Measurements from ENCODE around the gene HERC3.

The HERC3 gene

DNA sequence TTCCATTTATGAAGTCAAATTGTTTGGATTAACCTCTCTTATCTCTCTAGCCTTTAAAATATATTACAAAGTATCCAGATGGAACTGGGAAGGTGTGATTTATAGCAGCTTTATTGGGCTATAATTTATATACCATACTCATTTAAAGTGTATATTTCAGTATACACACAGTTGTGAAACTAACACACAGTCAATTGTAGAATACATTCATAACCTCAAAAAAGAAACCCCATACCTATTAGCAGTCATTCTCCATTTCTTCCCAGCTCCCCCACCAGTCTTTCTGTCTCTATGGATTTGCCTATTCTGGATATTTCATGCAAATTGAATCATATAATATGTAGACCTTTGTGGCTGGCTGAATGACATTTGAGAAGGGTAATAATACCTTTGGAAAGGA lies 112.9 kb downstream of the HERC3 start:
- H3K4me2 ChIP-seq (ENCODE audit: low read length), result no peak overlapping the region
- peaks cover 7% of the 10 kb centered on the region for H3K36me3 ChIP-seq (ENCODE audit: insufficient read depth, low read length)
- H3K9ac ChIP-seq (ENCODE audit: low read depth, low read length), result no peak overlapping the region
- peaks cover 9% of the 10 kb centered on the region for H3K4me1 ChIP-seq (ENCODE audit: control insufficient read depth, insufficient read depth, low read length)
- no peak overlapping the region for H3K4me3 ChIP-seq (ENCODE audit: low read length)
- no peaks in the 10 kb centered on the region for H3K27me3 ChIP-seq (ENCODE audit: control insufficient read depth, insufficient read depth, low read length)
- H3K9me3 ChIP-seq (replicated peaks; ENCODE audit: low read length), result no peaks in the 10 kb centered on the region

DNA sequence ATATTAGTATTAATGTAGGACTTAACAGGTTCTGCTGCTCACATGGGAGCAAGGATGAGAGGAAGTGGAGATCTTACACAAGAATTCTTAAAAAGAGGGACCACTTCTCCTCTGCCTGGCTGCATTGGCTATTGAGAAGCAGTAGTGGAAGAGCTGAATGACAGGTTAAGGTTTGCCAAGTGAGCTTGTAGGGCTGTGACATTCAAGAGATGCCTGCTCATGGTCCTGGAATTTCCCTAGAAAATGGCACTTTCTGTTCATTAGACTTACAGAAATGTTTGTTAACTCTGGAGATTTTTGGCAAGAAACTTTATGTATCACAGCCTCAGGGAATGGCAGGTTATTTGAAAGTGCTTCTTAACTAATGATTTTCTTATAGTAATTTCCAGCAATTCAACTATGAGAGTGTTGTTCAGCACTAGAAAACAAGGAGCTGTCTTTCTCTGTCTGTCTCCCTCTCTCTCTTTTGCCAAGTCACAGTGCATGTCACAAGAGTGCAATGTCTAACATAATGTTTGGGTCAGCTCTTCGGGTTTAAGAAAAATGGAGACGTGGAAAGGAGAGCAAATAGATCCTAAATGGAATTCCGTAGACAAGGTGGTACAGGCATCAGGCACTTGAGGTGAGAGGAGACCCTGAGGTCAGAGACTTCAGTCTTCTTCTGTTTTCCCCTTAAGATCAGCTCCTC lies 113.7 kb downstream of the HERC3 start:
- H3K27me3 ChIP-seq (ENCODE audit: control insufficient read depth, insufficient read depth, low read length), result no peaks in the 10 kb centered on the region
- H3K36me3 ChIP-seq (ENCODE audit: insufficient read depth, low read length), result peaks cover 7% of the 10 kb centered on the region
- H3K9me3 ChIP-seq (replicated peaks; ENCODE audit: low read length), result no peaks in the 10 kb centered on the region
- H3K9ac ChIP-seq (ENCODE audit: low read depth, low read length), result no peak overlapping the region
- no peak overlapping the region for H3K4me2 ChIP-seq (ENCODE audit: low read length)
- no peak overlapping the region for H3K4me3 ChIP-seq (ENCODE audit: low read length)
- peaks cover 9% of the 10 kb centered on the region for H3K4me1 ChIP-seq (ENCODE audit: control insufficient read depth, insufficient read depth, low read length)

DNA sequence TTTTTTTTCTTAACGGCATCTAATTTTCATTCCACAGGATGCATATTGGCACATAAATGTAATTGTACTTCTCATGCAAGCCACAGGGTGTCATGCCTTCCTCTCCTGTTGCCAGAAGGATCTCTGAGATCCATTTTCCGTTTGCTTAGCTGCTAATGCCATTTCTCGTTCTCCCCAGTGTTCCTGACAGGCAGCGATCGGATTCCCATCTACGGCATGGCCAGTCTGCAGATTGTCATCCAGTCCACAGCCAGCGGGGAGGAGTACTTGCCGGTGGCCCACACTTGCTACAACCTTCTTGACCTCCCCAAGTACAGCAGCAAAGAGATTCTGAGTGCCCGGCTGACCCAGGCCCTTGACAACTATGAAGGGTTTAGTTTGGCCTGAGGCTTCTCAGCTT lies 114.3 kb downstream of the HERC3 start:
- Histone ChIP-seq H3K4me2 (ENCODE audit: low read length) (peak overlapping the region; percentile 29), H3K4me3 (ENCODE audit: low read length) (no peak overlapping the region), H3K9ac (ENCODE audit: low read depth, low read length) (peak overlapping the region; percentile 57), H3K27me3 (ENCODE audit: control insufficient read depth, insufficient read depth, low read length) (no peaks in the 10 kb centered on the region), H3K9me3 (replicated peaks; ENCODE audit: low read length) (no peaks in the 10 kb centered on the region), H3K36me3 (ENCODE audit: insufficient read depth, low read length) (peaks cover 12% of the 10 kb centered on the region), H3K4me1 (ENCODE audit: control insufficient read depth, insufficient read depth, low read length) (peaks cover 9% of the 10 kb centered on the region)

DNA sequence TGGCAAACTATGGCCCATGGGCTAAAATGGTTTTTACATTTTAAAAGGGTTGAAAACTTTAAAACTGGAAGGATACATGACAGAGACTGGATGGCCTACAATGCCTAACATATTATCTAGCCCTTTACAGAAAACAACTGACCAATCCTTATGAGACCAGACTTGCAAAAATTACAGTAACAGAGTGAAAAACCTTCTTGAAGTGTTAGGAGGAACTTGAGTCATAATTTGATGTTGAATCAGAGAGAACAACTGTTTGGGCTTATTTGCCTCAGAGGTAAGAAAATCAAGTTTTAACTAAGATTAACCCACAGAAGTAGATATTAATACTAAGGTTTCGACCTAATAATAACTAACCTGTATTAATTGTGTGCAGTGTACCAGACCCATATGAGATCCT lies 117.7 kb downstream of the HERC3 start:
- H3K9ac ChIP-seq (ENCODE audit: low read depth, low read length), result no peak overlapping the region
- peaks cover 9% of the 10 kb centered on the region for H3K4me1 ChIP-seq (ENCODE audit: control insufficient read depth, insufficient read depth, low read length)
- H3K4me3 ChIP-seq (ENCODE audit: low read length), result no peak overlapping the region
- H3K9me3 ChIP-seq (replicated peaks; ENCODE audit: low read length), result no peaks in the 10 kb centered on the region
- no peaks in the 10 kb centered on the region for H3K27me3 ChIP-seq (ENCODE audit: control insufficient read depth, insufficient read depth, low read length)
- peaks cover 17% of the 10 kb centered on the region for H3K36me3 ChIP-seq (ENCODE audit: insufficient read depth, low read length)
- H3K4me2 ChIP-seq (ENCODE audit: low read length), result no peak overlapping the region

DNA sequence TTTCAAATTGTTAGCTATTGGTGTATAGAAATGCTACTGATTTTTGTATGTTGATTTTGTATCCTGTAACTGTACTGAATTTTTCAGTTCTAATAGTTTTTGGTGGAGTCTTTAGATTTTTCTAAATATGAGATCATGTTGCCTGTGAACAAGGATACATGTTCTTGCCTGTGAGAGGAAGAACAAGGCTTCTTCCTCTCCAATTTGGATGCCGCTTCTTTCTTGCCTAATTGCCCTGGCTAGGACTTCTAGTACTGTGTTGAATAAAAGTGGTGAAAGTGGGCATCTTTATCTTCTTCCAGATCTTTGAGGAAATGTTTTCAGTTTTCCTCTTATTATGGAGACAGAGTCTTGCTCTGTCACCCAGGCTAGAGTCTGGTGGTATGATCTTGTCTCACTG lies 121.5 kb downstream of the HERC3 start:
- Histone ChIP-seq H3K9me3 (replicated peaks; ENCODE audit: low read length) (no peaks in the 10 kb centered on the region), H3K4me2 (ENCODE audit: low read length) (no peak overlapping the region), H3K36me3 (ENCODE audit: insufficient read depth, low read length) (peaks cover 32% of the 10 kb centered on the region), H3K9ac (ENCODE audit: low read depth, low read length) (no peak overlapping the region), H3K4me3 (ENCODE audit: low read length) (no peak overlapping the region), H3K4me1 (ENCODE audit: control insufficient read depth, insufficient read depth, low read length) (no peaks in the 10 kb centered on the region), H3K27me3 (ENCODE audit: control insufficient read depth, insufficient read depth, low read length) (no peaks in the 10 kb centered on the region)

DNA sequence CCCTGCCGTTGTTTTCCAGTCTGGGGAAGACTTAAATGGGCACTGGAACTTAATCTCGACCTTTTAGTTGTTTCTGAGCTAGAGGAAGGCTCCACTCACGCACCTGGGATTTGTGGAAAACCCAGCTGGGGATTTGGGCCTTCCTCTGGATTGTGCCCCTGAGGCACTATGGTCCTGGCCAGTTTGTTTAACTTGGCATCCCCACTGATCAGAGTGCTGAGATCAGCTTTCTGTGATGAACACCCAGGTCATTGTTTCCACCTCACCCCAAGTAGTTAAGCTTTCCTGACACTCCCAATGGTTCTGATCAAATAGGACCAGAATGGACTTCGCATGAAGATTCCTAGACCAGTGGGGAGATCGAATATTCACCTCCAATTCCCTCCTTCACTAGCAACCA lies 125.8 kb downstream of the HERC3 start:
- no peak overlapping the region for H3K4me3 ChIP-seq (ENCODE audit: low read length)
- no peak overlapping the region for H3K9ac ChIP-seq (ENCODE audit: low read depth, low read length)
- peaks cover 49% of the 10 kb centered on the region for H3K36me3 ChIP-seq (ENCODE audit: insufficient read depth, low read length)
- no peaks in the 10 kb centered on the region for H3K4me1 ChIP-seq (ENCODE audit: control insufficient read depth, insufficient read depth, low read length)
- H3K27me3 ChIP-seq (ENCODE audit: control insufficient read depth, insufficient read depth, low read length), result no peaks in the 10 kb centered on the region
- no peaks in the 10 kb centered on the region for H3K9me3 ChIP-seq (replicated peaks; ENCODE audit: low read length)
- no peak overlapping the region for H3K4me2 ChIP-seq (ENCODE audit: low read length)

DNA sequence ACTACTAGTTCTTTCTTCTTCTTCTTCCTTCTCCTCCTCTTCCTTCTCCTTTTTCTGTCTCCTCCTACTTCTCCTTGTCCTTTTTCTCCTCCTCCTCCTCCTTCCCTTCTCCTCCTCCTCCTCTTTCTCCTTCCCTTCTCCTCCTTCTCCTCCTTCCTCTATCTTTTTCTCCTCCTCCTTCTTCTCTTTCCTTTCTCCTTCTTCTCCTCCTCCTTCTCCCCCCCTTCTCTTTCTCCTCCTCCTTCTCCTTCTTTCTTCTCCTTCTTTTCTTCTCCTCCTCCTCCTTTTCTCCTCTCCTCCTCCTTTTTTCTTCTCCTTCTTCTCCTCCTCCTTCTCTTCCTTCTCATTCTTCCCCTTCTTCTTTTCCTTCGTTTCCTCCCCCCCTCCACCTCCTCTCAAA lies 127.1 kb downstream of the HERC3 start:
- Histone ChIP-seq H3K4me3 (ENCODE audit: low read length) (no peak overlapping the region), H3K36me3 (ENCODE audit: insufficient read depth, low read length) (peaks cover 61% of the 10 kb centered on the region), H3K9ac (ENCODE audit: low read depth, low read length) (no peak overlapping the region), H3K4me2 (ENCODE audit: low read length) (no peak overlapping the region), H3K9me3 (replicated peaks; ENCODE audit: low read length) (no peaks in the 10 kb centered on the region), H3K4me1 (ENCODE audit: control insufficient read depth, insufficient read depth, low read length) (no peaks in the 10 kb centered on the region), H3K27me3 (ENCODE audit: control insufficient read depth, insufficient read depth, low read length) (no peaks in the 10 kb centered on the region)

DNA sequence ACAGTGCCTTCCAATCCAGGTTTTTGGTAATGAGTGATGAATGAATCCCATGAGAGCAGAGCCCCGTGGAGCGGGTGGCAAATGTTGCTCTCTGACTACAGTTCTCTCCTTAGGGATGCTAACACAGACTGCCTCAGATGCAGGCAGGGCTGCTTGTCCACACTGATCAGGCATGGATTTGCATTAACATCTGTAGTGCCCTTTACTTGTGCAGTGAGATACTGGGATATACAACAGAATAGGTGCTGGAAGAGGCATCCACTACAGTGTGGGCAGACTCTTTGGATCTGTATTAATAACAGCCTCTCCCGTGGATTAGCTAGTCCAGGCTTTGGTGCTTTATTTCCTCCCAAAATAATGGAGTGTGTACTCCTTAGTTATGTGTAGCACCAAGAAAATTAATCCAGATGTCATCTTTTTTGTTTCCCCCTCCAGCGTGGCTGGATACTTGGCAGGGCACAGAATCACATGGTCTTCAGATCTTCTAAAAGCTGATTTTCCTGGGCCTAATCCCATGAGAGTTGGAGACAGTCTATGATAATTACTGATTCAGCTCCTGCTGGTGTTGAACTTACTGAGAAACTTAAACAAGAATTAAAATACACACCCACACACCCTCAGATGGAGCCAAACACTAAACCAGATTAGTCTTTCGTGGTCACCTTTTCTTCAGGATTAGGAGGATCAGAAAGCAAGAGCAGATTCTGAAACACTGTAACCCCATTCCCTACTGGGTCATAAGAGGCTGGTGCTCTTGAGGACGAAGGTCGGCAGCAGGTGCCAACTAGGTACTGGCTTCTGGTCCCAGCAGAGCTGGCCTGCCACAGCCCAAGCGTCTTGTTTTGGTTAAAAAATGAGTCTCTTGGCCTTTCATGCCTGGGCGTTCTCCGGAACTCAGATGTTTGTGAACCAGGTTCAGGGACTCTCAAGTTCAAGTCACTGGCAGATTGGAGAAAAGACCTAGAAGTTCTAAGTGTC lies 128.5 kb downstream of the HERC3 start:
- Histone ChIP-seq H3K4me2 (ENCODE audit: low read length) (no peak overlapping the region), H3K9ac (ENCODE audit: low read depth, low read length) (no peak overlapping the region), H3K4me1 (ENCODE audit: control insufficient read depth, insufficient read depth, low read length) (peaks cover 3% of the 10 kb centered on the region), H3K4me3 (ENCODE audit: low read length) (no peak overlapping the region), H3K9me3 (replicated peaks; ENCODE audit: low read length) (no peaks in the 10 kb centered on the region), H3K36me3 (ENCODE audit: insufficient read depth, low read length) (peaks cover 61% of the 10 kb centered on the region), H3K27me3 (ENCODE audit: control insufficient read depth, insufficient read depth, low read length) (no peaks in the 10 kb centered on the region)

DNA sequence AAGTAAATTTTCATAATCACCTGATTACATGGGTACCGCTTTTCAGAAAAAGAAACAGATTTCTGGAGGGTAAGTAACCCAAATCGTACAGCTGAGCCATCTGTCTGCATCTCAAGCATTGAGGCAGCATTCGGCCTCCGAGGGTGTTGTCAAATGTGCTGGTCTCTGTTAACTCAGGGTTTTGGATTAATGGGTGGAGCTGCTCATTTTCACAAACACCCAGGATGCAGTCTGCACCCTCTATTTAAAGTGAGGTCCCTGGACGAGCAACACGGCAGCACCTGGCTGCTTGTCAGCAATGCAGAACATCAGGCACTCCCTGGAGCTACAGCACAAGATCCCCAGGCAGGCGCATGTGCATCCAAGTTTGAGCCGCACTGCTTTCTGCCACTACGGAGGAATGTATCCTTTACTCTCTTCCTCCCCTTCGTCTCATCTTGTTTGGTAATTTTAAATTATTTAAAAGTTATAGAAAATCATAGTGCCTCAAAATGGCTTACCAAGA lies 130.0 kb downstream of the HERC3 start:
- peaks cover 58% of the 10 kb centered on the region for H3K36me3 ChIP-seq (ENCODE audit: insufficient read depth, low read length)
- no peaks in the 10 kb centered on the region for H3K9me3 ChIP-seq (replicated peaks; ENCODE audit: low read length)
- H3K27me3 ChIP-seq (ENCODE audit: control insufficient read depth, insufficient read depth, low read length), result no peaks in the 10 kb centered on the region
- no peak overlapping the region for H3K4me3 ChIP-seq (ENCODE audit: low read length)
- peaks cover 6% of the 10 kb centered on the region for H3K4me1 ChIP-seq (ENCODE audit: control insufficient read depth, insufficient read depth, low read length)
- H3K4me2 ChIP-seq (ENCODE audit: low read length), result no peak overlapping the region
- no peak overlapping the region for H3K9ac ChIP-seq (ENCODE audit: low read depth, low read length)

DNA sequence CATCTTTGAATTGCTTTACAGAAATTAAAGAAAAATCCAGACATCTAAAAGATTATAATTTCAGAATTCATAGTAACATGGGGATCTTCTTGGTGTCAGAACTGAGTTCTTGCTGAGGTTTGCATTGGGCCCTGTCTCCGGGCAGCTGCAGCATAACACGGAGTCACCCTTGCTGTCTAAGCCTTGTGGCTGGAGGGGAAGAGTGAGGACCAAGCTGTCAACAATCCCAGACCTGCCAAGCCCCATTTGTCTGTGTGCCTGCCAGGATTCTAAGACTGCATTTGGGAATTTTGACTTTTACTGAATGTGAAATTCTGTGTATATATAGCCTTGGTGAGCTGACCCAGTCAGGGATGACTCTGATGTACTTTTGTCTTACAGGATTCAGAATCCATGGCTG lies 130.5 kb downstream of the HERC3 start:
- H3K9ac ChIP-seq (ENCODE audit: low read depth, low read length), result no peak overlapping the region
- no peak overlapping the region for H3K4me2 ChIP-seq (ENCODE audit: low read length)
- peaks cover 59% of the 10 kb centered on the region for H3K36me3 ChIP-seq (ENCODE audit: insufficient read depth, low read length)
- H3K27me3 ChIP-seq (ENCODE audit: control insufficient read depth, insufficient read depth, low read length), result no peaks in the 10 kb centered on the region
- H3K4me1 ChIP-seq (ENCODE audit: control insufficient read depth, insufficient read depth, low read length), result peaks cover 6% of the 10 kb centered on the region
- no peak overlapping the region for H3K4me3 ChIP-seq (ENCODE audit: low read length)
- no peaks in the 10 kb centered on the region for H3K9me3 ChIP-seq (replicated peaks; ENCODE audit: low read length)

DNA sequence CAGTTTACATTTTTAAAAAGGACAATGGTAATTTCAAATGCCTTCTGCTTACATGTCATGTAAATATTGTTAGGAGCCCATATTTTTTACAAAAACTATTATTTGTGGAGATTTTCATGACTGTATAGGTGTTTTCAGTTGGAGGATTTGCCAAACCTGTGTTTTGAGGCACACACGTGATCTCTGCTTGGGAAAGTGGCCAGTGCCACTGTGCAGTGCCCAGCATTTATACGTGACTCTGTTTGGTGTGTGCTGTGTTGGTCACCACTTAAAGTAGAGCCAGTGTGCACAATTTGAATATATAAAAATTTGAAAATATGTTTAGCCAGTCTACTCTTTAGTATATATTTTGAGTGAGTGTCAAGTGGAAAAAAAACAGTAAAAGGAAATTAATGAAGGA lies 132.1 kb downstream of the HERC3 start:
- H3K9me3 ChIP-seq (replicated peaks; ENCODE audit: low read length), result no peaks in the 10 kb centered on the region
- peaks cover 6% of the 10 kb centered on the region for H3K4me1 ChIP-seq (ENCODE audit: control insufficient read depth, insufficient read depth, low read length)
- H3K36me3 ChIP-seq (ENCODE audit: insufficient read depth, low read length), result peaks cover 63% of the 10 kb centered on the region
- no peaks in the 10 kb centered on the region for H3K27me3 ChIP-seq (ENCODE audit: control insufficient read depth, insufficient read depth, low read length)
- H3K4me2 ChIP-seq (ENCODE audit: low read length), result no peak overlapping the region
- no peak overlapping the region for H3K4me3 ChIP-seq (ENCODE audit: low read length)
- H3K9ac ChIP-seq (ENCODE audit: low read depth, low read length), result no peak overlapping the region
